ENCODE measurements around the gene ARRDC3. TPM values are rescaled to one million over a fixed set of nuclear protein-coding genes. Genes with fewer than 3 reads are reported as not detected.

Gene ARRDC3
- total RNA-seq, 1 experiment from 2014 or later: 46.3 TPM

DNA sequence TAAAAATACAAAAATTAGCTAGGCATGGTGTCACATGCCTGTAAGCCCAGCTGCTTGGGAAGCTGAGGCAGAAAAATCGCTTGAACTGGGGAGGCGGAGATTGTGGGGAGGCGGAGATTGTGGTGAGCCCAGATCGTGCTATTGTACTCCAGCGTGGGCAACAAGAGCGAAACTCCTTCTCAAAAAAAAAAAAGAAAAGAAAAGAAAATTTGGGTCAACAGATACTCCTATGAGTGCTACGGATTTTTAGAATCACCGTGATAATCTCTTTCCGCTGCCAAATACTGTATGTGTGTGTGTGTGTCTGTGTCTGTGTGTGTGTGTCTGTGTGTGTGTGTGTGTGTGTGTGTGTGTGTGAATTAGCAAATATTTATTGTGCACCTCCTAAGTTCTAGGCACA is 64.4 kb downstream of the ARRDC3 start:
- Histone ChIP-seq H3K4me1 (ENCODE audit: insufficient read depth, low read length, poor library complexity, severe bottlenecking) (peaks cover 11% of the 10 kb centered on the region), H3K4me3 (ENCODE audit: low read depth, low read length, poor library complexity, severe bottlenecking) (no peak overlapping the region), H3K27me3 (replicated peaks; ENCODE audit: insufficient read depth, low read depth, low read length, poor library complexity) (no peaks in the 10 kb centered on the region), H3K36me3 (ENCODE audit: insufficient read depth, low read length, poor library complexity, severe bottlenecking) (no peaks in the 10 kb centered on the region), H3K27ac (ENCODE audit: low read depth, low read length, poor library complexity, severe bottlenecking) (no peak overlapping the region), H3K9me3 (ENCODE audit: low read depth, low read length, poor library complexity, severe bottlenecking) (no peaks in the 10 kb centered on the region)
- ChIA-PET POLR2A (ENCODE audit: low non-redundant PET) (no interaction called here), CTCF (no interaction called here)
- DNase-seq (ENCODE audit: low spot score): no peak
- BruUV-seq (replicated peaks): no TSS peak
- no peak for TF ChIP-seq EZH2 (IDR thresholded peaks at IDR 0.05; ENCODE audit: borderline replicate concordance, low read depth, low read length, poor library complexity, severe bottlenecking)
- TF ChIP-seq, protein P1, sequence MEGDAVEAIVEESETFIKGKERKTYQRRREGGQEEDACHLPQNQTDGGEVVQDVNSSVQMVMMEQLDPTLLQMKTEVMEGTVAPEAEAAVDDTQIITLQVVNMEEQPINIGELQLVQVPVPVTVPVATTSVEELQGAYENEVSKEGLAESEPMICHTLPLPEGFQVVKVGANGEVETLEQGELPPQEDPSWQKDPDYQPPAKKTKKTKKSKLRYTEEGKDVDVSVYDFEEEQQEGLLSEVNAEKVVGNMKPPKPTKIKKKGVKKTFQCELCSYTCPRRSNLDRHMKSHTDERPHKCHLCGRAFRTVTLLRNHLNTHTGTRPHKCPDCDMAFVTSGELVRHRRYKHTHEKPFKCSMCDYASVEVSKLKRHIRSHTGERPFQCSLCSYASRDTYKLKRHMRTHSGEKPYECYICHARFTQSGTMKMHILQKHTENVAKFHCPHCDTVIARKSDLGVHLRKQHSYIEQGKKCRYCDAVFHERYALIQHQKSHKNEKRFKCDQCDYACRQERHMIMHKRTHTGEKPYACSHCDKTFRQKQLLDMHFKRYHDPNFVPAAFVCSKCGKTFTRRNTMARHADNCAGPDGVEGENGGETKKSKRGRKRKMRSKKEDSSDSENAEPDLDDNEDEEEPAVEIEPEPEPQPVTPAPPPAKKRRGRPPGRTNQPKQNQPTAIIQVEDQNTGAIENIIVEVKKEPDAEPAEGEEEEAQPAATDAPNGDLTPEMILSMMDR (conservative IDR thresholded peaks at IDR 0.05; ENCODE audit: low read depth, low read length): no peak
- intact Hi-C loops (cut with micrococcal nuclease; ENCODE audit: unreplicated experiment): loop anchor here (10.0 kb wide), 1 partner anchor 214 kb away; no protein-coding TSS in a partner anchor
